RWPE1 (cell line): ENCODE measurements around the gene REV3L.
A peak's percentile ranks its signal among the peaks of the same experiment; 100 is the strongest.

Experiments
- CTCF ChIA-PET: fragments of 350-600 bp; sonication (Branson Sonifier 250); formaldehyde crosslinking; extraction: SDS; loops from one replicate; lab custom pipeline; 2021; lab: Yijun Ruan, JAX
- POLR2A ChIA-PET: fragments of 400-600 bp; formaldehyde crosslinking; extraction: SDS; loops from one replicate; lab custom pipeline; 2020; ENCODE audit warnings: antibody characterized with exemption; ENCODE audit not compliant: low non-redundant PET; lab: Yijun Ruan, JAX
- DNase-seq: peaks from one replicate; pipeline ENCODE4 v3.0.0; 2012; ENCODE audit warnings: low spot score
- H3K27ac ChIP-seq: fragments of 450-650 bp; 2 replicates; pipeline ENCODE4 v1.5.1; 2017
- CTCF ChIP-seq: fragments of 450-650 bp; conservative IDR thresholded peaks from 2 replicates; pipeline ENCODE4 v1.5.1; 2017; ENCODE audit warnings: low read depth, mild to moderate bottlenecking

The REV3L gene

GRCh38 chr6:111428811-111429210 lies 54.2 kb downstream of the REV3L start:
- no peak for TF ChIP-seq CTCF
- DNase-seq = no peak
- ChIA-PET POLR2A (no interaction called here), CTCF (interaction anchor here (0.5 kb wide), 1 partner anchor 143 kb away, joined by 3 read pairs; no protein-coding TSS in a partner anchor)
- H3K27ac ChIP-seq = no peak overlapping the region

- TF ChIP-seq CTCF = no peak
- peak; percentile 61 for DNase-seq
- CTCF ChIA-PET = interaction anchor here (1.6 kb wide), 1 partner anchor 12 kb away, joined by 5 read pairs; no protein-coding TSS in a partner anchor
- POLR2A ChIA-PET = no interaction called here
- H3K27ac ChIP-seq = no peak overlapping the region
These were observed 55.5 kb downstream of the REV3L start for GRCh38 chr6:111427341-111428116.

GRCh38 chr6:111423960-111424846 lies 58.8 kb downstream of the REV3L start:
- ChIA-PET POLR2A (no interaction called here), CTCF (interaction anchor here (0.6 to 0.7 kb wide), 5 partner anchors 17 to 1677 kb away, joined by 3 to 4 read pairs (median 3); no protein-coding TSS in a partner anchor)
- no peak overlapping the region for H3K27ac ChIP-seq
- no peak for TF ChIP-seq CTCF
- no peak for DNase-seq

GRCh38 chr6:111423055-111423633 lies 59.9 kb downstream of the REV3L start:
- H3K27ac ChIP-seq = no peak overlapping the region
- POLR2A ChIA-PET = no interaction called here
- no peak for DNase-seq
- CTCF ChIA-PET = interaction anchor here (0.7 kb wide), 1 partner anchor 41 kb away, joined by 3 read pairs; no protein-coding TSS in a partner anchor
- no peak for TF ChIP-seq CTCF

- CTCF ChIA-PET = no interaction called here
- no peak for DNase-seq
- TF ChIP-seq CTCF = no peak
- H3K27ac ChIP-seq = no peak overlapping the region
- POLR2A ChIA-PET = no interaction called here
These were observed 63.9 kb downstream of the REV3L start for GRCh38 chr6:111418971-111419693.

GRCh38 chr6:111417946-111418345 lies 65.1 kb downstream of the REV3L start:
- ChIA-PET CTCF (no interaction called here), POLR2A (no interaction called here)
- no peak for TF ChIP-seq CTCF
- no peak for DNase-seq
- no peak overlapping the region for H3K27ac ChIP-seq
